GM12878 (cell line): Measurements from ENCODE around the gene BAIAP2L1. TPM values are rescaled to one million over a fixed set of nuclear protein-coding genes. Genes with fewer than 3 reads are reported as not detected.

Source experiments
- ATAC-seq: fragments of 200-7000 bp; cut with Tn5 transposase; 3 replicates; pipeline ENCODE4 v1.9.1; 2020; ENCODE audit warnings: mild to moderate bottlenecking, moderate library complexity
- BruUV-seq: library from RNA; stranded (reverse); fragments of 400-500 nt; replicated peaks from 2 replicates; lab custom pipeline; 2021; lab: Mats Ljungman, UMichigan
- CTCF ChIA-PET: fragments of 300-600 bp; sonication (Branson Sonifier 250); formaldehyde crosslinking; extraction: SDS; loops from one replicate; lab custom pipeline; 2021; ENCODE audit warnings: inconsistent platforms; lab: Yijun Ruan, JAX
- POLR2A ChIA-PET: fragments of 350-600 bp; formaldehyde crosslinking; extraction: SDS; loops from one replicate; lab custom pipeline; 2021; ENCODE audit warnings: inconsistent platforms; lab: Charles Lee
- RAD21 ChIA-PET: fragments of 300-600 bp; sonication (Branson Sonifier 250); formaldehyde crosslinking; loops from one replicate; lab custom pipeline; 2023; ENCODE audit warnings: antibody characterized with exemption; ENCODE audit not compliant: unreplicated experiment; lab: Charles Lee
- SMC1A ChIA-PET: fragments of 300-600 bp; sonication (Branson Sonifier 250); formaldehyde crosslinking; loops from one replicate; lab custom pipeline; 2023; ENCODE audit not compliant: unreplicated experiment, uncharacterized antibody; lab: Charles Lee
- DNase-seq: peaks from one replicate; pipeline ENCODE4 v3.0.0-alpha.2; 2011; ENCODE audit warnings: low read depth, low spot score
- FAIRE-seq: peaks from 3 replicates; lab custom pipeline; 2011; peaks lifted over from hg19 to GRCh38; lab: Jason Lieb, UNC
- H2AFZ ChIP-seq: 2 replicates; pipeline ENCODE4 v1.6.0; 2011; ENCODE audit warnings: low read depth, low read length, control low read depth; ENCODE audit not compliant: control insufficient read depth
- H3K27ac ChIP-seq: 2 replicates; pipeline ENCODE4 v1.5.1; 2011; ENCODE audit warnings: control low read depth; ENCODE audit not compliant: control insufficient read depth, insufficient read depth
- H3K27me3 ChIP-seq, 2 experiments: replicated peaks in 1 of 2; 2 replicates each; pipeline versions ENCODE4 v1.6.0 to v1.6.1; 2011; ENCODE audit warnings: low read length in 1 of 2; ENCODE audit not compliant: control insufficient read depth in 2 of 2, insufficient read depth in 2 of 2
- H3K36me3 ChIP-seq, 2 experiments: 2 replicates each; pipeline ENCODE4 v1.5.1; 2011; ENCODE audit warnings: low read length in 1 of 2; ENCODE audit not compliant: control insufficient read depth in 2 of 2, insufficient read depth in 2 of 2
- H3K4me1 ChIP-seq: 2 replicates; pipeline ENCODE4 v1.6.1; 2011; ENCODE audit warnings: mild to moderate bottlenecking, low read length, moderate library complexity, mixed read lengths; ENCODE audit not compliant: control insufficient read depth, insufficient read depth
- H3K4me2 ChIP-seq: 2 replicates; pipeline ENCODE4 v1.6.0; 2011; ENCODE audit warnings: control low read depth; ENCODE audit not compliant: control insufficient read depth, insufficient read depth
- H3K4me3 ChIP-seq: fragments of 200-600 bp; sonication (generic); 2 replicates; pipeline ENCODE4 v1.5.1; 2016
- H3K79me2 ChIP-seq: 2 replicates; pipeline ENCODE4 v1.6.0; 2011; ENCODE audit warnings: low read length; ENCODE audit not compliant: control insufficient read depth, insufficient read depth
- H3K9ac ChIP-seq: 2 replicates; pipeline ENCODE4 v1.8.0; 2011; ENCODE audit warnings: low read length, control low read depth, mixed read lengths; ENCODE audit not compliant: control insufficient read depth, insufficient read depth
- H3K9me3 ChIP-seq: replicated peaks from 3 replicates; pipeline ENCODE4 v1.5.1; 2011; ENCODE audit warnings: mild to moderate bottlenecking, low read length; ENCODE audit not compliant: control insufficient read depth, insufficient read depth
- H4K20me1 ChIP-seq: 2 replicates; pipeline ENCODE4 v1.6.0; 2011; ENCODE audit not compliant: control insufficient read depth, insufficient read depth
- EED ChIP-seq: sonication (generic); IDR thresholded peaks from 2 replicates; pipeline ENCODE4 v1.6.1; 2016; ENCODE audit warnings: antibody characterized with exemption, low read depth
- MYB ChIP-seq: fragments of 150-350 bp; IDR thresholded peaks from 2 replicates; pipeline ENCODE4 v1.6.1; 2014; ENCODE audit warnings: mild to moderate bottlenecking, low read depth, low read length, borderline replicate concordance
- NFYA ChIP-seq: IDR thresholded peaks from 2 replicates; pipeline ENCODE4 v1.6.1; 2011; ENCODE audit warnings: low read depth, mild to moderate bottlenecking, low read length, improper control_type of control experiment, borderline replicate concordance
- PAX8 ChIP-seq: fragments of 450-650 bp; IDR thresholded peaks from 2 replicates; pipeline ENCODE4 v1.6.1; 2017; ENCODE audit warnings: mild to moderate bottlenecking, moderate library complexity
- POLR2A ChIP-seq: IDR thresholded peaks from 2 replicates; pipeline ENCODE4 v1.6.1; 2011; ENCODE audit warnings: low read depth, mild to moderate bottlenecking, low read length
- SPI1 ChIP-seq: IDR thresholded peaks from 2 replicates; pipeline ENCODE4 v1.6.1; 2011; ENCODE audit warnings: low read depth, mild to moderate bottlenecking, low read length, moderate library complexity, borderline replicate concordance; ENCODE audit not compliant: insufficient read depth
- SUPT20H ChIP-seq: IDR thresholded peaks from 2 replicates; pipeline ENCODE4 v1.6.1; 2011; ENCODE audit warnings: low read depth, mild to moderate bottlenecking, low read length, moderate library complexity, borderline replicate concordance; ENCODE audit not compliant: control insufficient read depth
- YY1 ChIP-seq: IDR thresholded peaks from 2 replicates; pipeline ENCODE4 v1.6.1; 2011; ENCODE audit warnings: low read depth, mild to moderate bottlenecking, low read length
- WGBS: methylation state at CpG from one replicate; pipeline ENCODE4 v1.1.6; 2016; ENCODE audit warnings: low lambda C conversion rate; ENCODE audit not compliant: insufficient replicate concordance, insufficient coverage; ENCODE audit errors: missing lambda C conversion rate; 5-methylcytosine and 5-hydroxymethylcytosine counted together
- in situ Hi-C: fragments of 300-500 bp; cut with MboI; formaldehyde crosslinking; loops from 9 replicates; pipeline ENCODE4 v1.14.3; 2018; ENCODE audit warnings: mixed read lengths
- intact Hi-C: fragments of 100-400 bp; cut with micrococcal nuclease; formaldehyde crosslinking; loops from one replicate; pipeline ENCODE4 v1.14.2; 2022; ENCODE audit not compliant: unreplicated experiment
- polyA plus RNA-seq, 11 experiments: library from polyadenylated mRNA; depleted of rRNA in 4 of 11; unstranded in 6 of 11; stranded (reverse) in 5 of 11; fragments of >200 nt; fragmentation: Nextera tagmentation in 4 of 11; fragmentation: Illumina TruSeq in 1 of 11; extraction: Ambion mirVana in 4 of 11; extraction: Trizol in 1 of 11; gene quantifications; 1 replicate in 1 of 11; 2 replicates in 10 of 11; pipeline versions ENCODE4 v1.2.1 to v1.2.3, GENCODE V29; 2011 to 2016; ENCODE audit warnings: inconsistent platforms in 2 of 11, missing spikeins in 2 of 11, low read depth in 1 of 11
- total RNA-seq, 4 experiments: library from RNA; depleted of rRNA in 3 of 4; stranded (reverse); fragments of >200 nt in 3 of 4; fragmentation: Illumina TruSeq in 1 of 4; extraction: Trizol in 1 of 4; gene quantifications; 2 replicates each; pipeline versions ENCODE4 v1.2.1 to v1.2.3, GENCODE V29; 2013 to 2021
- TF ChIP-seq, protein P1 (sequence below): fragments of 450-650 bp; IDR thresholded peaks from 2 replicates; pipeline ENCODE4 v1.6.1; 2018; ENCODE audit warnings: mild to moderate bottlenecking, low read depth, moderate library complexity; ENCODE audit not compliant: partially characterized antibody
- TF ChIP-seq, protein P2 (sequence below): fragments of 450-650 bp; formaldehyde crosslinking; IDR thresholded peaks from 2 replicates; pipeline ENCODE4 v1.4.0; 2020; ENCODE audit warnings: mild to moderate bottlenecking, moderate library complexity

The BAIAP2L1 gene
- total and polyA plus RNA-seq, 10 of the 15 experiments (the other 5 are each of a cell fraction or from before 2014, with no cell fraction given) = 8.9 to 60.2 (median 35.7) TPM

DNA sequence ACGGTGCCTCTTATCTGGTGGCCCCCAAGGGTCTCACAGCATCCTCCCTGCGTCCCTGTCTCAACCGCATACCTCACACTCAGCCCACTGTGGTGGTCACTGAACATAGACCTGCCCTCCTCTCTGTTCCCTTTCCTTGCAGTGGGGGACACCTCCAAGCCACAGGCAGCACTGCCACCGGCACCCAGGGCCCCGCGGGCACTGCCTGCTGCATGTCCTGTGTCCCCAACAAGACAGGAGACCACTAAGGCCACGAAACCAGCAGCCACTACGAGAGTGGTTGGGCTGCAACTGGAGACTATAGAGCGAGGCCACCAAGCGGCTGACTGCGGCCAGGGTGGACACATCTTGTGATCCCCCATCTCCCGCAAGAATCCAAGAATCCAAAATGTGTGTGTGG, 104.1 kb downstream of the BAIAP2L1 start:
- no TSS peak for BruUV-seq
- SMC1A ChIA-PET = no interaction called here
- no peak for FAIRE-seq

DNA sequence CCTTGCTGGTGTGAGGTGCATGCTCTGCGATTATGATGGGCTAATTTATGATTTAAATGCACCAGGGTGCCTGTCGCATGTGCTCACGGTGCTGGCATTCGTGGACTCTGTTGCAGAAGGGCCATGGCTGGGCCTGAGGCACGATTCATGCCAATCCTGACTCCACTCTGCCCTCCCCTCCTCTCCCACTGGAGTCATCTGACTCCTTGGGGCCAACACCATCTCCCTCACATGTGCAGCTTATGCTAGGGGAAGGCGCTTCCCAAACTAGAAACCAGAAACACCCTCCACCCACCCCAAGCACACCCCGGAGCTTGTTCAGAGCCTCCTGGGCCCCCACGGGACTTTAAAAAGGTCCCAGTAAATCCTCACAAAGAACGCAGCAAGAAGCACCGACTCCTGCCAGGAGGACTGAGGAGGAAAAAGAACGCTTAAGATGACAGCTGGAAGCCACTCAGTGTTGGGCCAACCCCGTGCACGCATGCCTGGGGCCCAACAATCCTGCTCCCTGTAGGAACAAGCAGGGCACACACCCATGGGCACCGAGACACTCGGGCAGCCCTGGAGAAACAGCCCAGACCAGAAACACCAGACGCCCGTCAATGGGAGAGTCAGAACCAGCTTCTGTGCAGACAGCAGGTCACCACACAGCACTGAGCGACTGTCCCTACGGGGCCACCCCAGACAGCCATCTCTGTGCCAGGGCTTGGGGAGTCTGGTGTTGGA, 105.3 kb downstream of the BAIAP2L1 start:
- H3K4me3 ChIP-seq = no peak overlapping the region
- H2AFZ ChIP-seq = no peak overlapping the region
- BruUV-seq = no TSS peak
- no peaks in the 10 kb centered on the region for H3K27me3 ChIP-seq
- intact Hi-C loops (loop anchor here (1.0 to 5.0 kb wide), 2 partner anchors 106 to 547 kb away; partner anchors contain the start of gene BAIAP2L1), in situ Hi-C loops (loop anchor here (5.0 kb wide), 2 partner anchors 112 to 547 kb away; no protein-coding TSS in a partner anchor)
- no peaks in the 10 kb centered on the region; the same call in 1 of the 2 replicates for H3K79me2 ChIP-seq
- no peak overlapping the region for H3K27ac ChIP-seq
- H3K9me3 ChIP-seq = no peaks in the 10 kb centered on the region
- peaks cover 5 to 15% of the 10 kb centered on the region in 2 experiments for H3K36me3 ChIP-seq
- SMC1A ChIA-PET = interaction anchor here (2.1 kb wide), 1 partner anchor 106 kb away, joined by 17 read pairs; the partner anchor contains the start of gene BAIAP2L1
- 83% methylated on average over 17 of the region's 19 CpGs for WGBS
- H3K9ac ChIP-seq = no peak overlapping the region
- H4K20me1 ChIP-seq = no peaks in the 10 kb centered on the region
- no peak overlapping the region for H3K4me2 ChIP-seq
- ATAC-seq (no peak), DNase-seq (no peak), FAIRE-seq (no peak)
- H3K4me1 ChIP-seq = no peaks in the 10 kb centered on the region
- RAD21 ChIA-PET = no interaction called here
- CTCF ChIA-PET = interaction anchor here (2.6 kb wide), 1 partner anchor 106 kb away, joined by 28 read pairs; the partner anchor contains the start of gene BAIAP2L1
- POLR2A ChIA-PET = no interaction called here
- no peak for TF ChIP-seq PAX8
- TF ChIP-seq, protein P1, sequence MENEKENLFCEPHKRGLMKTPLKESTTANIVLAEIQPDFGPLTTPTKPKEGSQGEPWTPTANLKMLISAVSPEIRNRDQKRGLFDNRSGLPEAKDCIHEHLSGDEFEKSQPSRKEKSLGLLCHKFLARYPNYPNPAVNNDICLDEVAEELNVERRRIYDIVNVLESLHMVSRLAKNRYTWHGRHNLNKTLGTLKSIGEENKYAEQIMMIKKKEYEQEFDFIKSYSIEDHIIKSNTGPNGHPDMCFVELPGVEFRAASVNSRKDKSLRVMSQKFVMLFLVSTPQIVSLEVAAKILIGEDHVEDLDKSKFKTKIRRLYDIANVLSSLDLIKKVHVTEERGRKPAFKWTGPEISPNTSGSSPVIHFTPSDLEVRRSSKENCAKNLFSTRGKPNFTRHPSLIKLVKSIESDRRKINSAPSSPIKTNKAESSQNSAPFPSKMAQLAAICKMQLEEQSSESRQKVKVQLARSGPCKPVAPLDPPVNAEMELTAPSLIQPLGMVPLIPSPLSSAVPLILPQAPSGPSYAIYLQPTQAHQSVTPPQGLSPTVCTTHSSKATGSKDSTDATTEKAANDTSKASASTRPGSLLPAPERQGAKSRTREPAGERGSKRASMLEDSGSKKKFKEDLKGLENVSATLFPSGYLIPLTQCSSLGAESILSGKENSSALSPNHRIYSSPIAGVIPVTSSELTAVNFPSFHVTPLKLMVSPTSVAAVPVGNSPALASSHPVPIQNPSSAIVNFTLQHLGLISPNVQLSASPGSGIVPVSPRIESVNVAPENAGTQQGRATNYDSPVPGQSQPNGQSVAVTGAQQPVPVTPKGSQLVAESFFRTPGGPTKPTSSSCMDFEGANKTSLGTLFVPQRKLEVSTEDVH = no peak
- TF ChIP-seq, protein P2, sequence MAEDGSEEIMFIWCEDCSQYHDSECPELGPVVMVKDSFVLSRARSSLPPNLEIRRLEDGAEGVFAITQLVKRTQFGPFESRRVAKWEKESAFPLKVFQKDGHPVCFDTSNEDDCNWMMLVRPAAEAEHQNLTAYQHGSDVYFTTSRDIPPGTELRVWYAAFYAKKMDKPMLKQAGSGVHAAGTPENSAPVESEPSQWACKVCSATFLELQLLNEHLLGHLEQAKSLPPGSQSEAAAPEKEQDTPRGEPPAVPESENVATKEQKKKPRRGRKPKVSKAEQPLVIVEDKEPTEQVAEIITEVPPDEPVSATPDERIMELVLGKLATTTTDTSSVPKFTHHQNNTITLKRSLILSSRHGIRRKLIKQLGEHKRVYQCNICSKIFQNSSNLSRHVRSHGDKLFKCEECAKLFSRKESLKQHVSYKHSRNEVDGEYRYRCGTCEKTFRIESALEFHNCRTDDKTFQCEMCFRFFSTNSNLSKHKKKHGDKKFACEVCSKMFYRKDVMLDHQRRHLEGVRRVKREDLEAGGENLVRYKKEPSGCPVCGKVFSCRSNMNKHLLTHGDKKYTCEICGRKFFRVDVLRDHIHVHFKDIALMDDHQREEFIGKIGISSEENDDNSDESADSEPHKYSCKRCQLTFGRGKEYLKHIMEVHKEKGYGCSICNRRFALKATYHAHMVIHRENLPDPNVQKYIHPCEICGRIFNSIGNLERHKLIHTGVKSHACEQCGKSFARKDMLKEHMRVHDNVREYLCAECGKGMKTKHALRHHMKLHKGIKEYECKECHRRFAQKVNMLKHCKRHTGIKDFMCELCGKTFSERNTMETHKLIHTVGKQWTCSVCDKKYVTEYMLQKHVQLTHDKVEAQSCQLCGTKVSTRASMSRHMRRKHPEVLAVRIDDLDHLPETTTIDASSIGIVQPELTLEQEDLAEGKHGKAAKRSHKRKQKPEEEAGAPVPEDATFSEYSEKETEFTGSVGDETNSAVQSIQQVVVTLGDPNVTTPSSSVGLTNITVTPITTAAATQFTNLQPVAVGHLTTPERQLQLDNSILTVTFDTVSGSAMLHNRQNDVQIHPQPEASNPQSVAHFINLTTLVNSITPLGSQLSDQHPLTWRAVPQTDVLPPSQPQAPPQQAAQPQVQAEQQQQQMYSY (CRISPR knock-in tag) = no peak
- TF ChIP-seq EED = no peak

More for the DNA sequence above, 104.1 kb downstream of the BAIAP2L1 start:
- H3K9ac ChIP-seq = no peak overlapping the region
- H3K36me3 ChIP-seq = peaks cover 3 to 17% of the 10 kb centered on the region in 2 experiments; a peak in 3 of 4 replicates
- ATAC-seq = no peak
- in situ Hi-C loops (loop anchor here (5.0 kb wide), 2 partner anchors 110 to 545 kb away; no protein-coding TSS in a partner anchor), intact Hi-C loops (loop anchor here (5.0 kb wide), 1 partner anchor 545 kb away; no protein-coding TSS in a partner anchor)
- no peak overlapping the region for H3K27ac ChIP-seq
- DNase-seq = no peak
- H3K27me3 ChIP-seq = no peaks in the 10 kb centered on the region
- H3K4me1 ChIP-seq = no peaks in the 10 kb centered on the region
- POLR2A ChIA-PET = no interaction called here
- WGBS = 82% methylated on average over 12 of the region's 12 CpGs
- RAD21 ChIA-PET = no interaction called here
- CTCF ChIA-PET = interaction anchor here (0.6 kb wide), 1 partner anchor 116 kb away, joined by 3 read pairs; no protein-coding TSS in a partner anchor
- H3K79me2 ChIP-seq = no peaks in the 10 kb centered on the region; the same call in 1 of the 2 replicates
- no peak overlapping the region for H2AFZ ChIP-seq
- no peak overlapping the region for H3K4me3 ChIP-seq
- H3K9me3 ChIP-seq = no peaks in the 10 kb centered on the region
- no peak overlapping the region for H3K4me2 ChIP-seq
- no peak for TF ChIP-seq NFYA
- TF ChIP-seq SPI1 = no peak
- no peak for TF ChIP-seq SUPT20H
- no peak for TF ChIP-seq MYB
- TF ChIP-seq POLR2A = peak; percentile 33; the same call in 1 of the 2 replicates
- TF ChIP-seq YY1 = no peak
- no peaks in the 10 kb centered on the region for H4K20me1 ChIP-seq
